Gastroesophageal sphincter (tissue), 3 donors: ENCODE results near the gene RPAP3.

Experiments used
- EP300 ChIP-seq: sonication (generic); formaldehyde crosslinking; IDR thresholded peaks from one replicate; pipeline ENCODE4 v1.6.1; 2017; ENCODE audit warnings: antibody characterized with exemption, mild to moderate bottlenecking
- POLR2A ChIP-seq, 2 donors: fragments of 450-650 bp; IDR thresholded peaks; one replicate each; pipeline ENCODE4 v1.6.1; 2017; ENCODE audit warnings: antibody characterized with exemption in 2 of 2, mild to moderate bottlenecking in 2 of 2, moderate library complexity in 1 of 2
- POLR2AphosphoS5 ChIP-seq: sonication (generic); formaldehyde crosslinking; IDR thresholded peaks from one replicate; pipeline ENCODE4 v1.6.1; 2017; ENCODE audit warnings: antibody characterized with exemption
- TF ChIP-seq, protein P1 (sequence below), 4 experiments: fragments of 200-600 bp in 2 of 4; fragments of 450-650 bp in 2 of 4; sonication (generic) in 1 of 4; IDR thresholded peaks; one replicate each; pipeline ENCODE4 v1.5.1; 2017 to 2019; ENCODE audit warnings: antibody characterized with exemption in 4 of 4, mild to moderate bottlenecking in 2 of 4, moderate library complexity in 2 of 4

DNA sequence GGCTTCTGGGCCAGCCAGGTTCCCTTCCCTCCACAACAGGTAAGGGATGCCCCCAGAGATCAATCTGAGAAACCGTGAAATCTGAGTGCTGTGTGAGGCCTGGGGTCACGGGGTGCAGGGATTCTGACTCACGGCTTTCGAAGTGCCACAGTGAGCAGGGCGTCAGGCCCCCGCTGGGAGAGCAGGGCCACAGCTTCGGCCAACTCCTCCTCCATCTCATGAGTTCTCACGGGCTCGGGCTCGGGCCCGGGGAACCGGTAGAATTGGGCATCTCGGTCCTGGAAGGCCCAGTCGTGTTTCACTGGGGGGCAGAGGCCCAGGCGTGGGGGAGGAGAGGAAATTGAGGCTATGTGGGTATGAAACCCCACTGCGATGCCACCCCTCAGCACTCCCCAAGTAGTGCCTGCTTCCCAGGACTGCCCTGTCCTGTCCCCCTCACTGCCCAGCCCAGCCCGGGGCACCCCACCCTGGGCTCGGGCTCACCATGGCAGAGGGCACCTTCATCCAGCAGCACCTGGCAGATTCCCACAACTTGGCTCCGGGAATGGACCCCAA, 45.2 kb upstream of the RPAP3 start:
- TF ChIP-seq, protein P1, sequence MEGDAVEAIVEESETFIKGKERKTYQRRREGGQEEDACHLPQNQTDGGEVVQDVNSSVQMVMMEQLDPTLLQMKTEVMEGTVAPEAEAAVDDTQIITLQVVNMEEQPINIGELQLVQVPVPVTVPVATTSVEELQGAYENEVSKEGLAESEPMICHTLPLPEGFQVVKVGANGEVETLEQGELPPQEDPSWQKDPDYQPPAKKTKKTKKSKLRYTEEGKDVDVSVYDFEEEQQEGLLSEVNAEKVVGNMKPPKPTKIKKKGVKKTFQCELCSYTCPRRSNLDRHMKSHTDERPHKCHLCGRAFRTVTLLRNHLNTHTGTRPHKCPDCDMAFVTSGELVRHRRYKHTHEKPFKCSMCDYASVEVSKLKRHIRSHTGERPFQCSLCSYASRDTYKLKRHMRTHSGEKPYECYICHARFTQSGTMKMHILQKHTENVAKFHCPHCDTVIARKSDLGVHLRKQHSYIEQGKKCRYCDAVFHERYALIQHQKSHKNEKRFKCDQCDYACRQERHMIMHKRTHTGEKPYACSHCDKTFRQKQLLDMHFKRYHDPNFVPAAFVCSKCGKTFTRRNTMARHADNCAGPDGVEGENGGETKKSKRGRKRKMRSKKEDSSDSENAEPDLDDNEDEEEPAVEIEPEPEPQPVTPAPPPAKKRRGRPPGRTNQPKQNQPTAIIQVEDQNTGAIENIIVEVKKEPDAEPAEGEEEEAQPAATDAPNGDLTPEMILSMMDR (IDR thresholded peaks at IDR 0.05) = no peak
- no peak for TF ChIP-seq POLR2A (IDR thresholded peaks at IDR 0.05)
- TF ChIP-seq POLR2AphosphoS5 = no peak
- no peak for TF ChIP-seq EP300
